GM18867 (cell line): ENCODE results near the gene DELE1.
A peak's percentile ranks its signal among the peaks of the same experiment; 100 is the strongest.

Source experiments
- ATAC-seq: cut with Tn5 transposase; IDR thresholded peaks from one replicate; pipeline ENCODE4 v1.9.1; 2021; ENCODE audit warnings: mild to moderate bottlenecking, moderate library complexity; ENCODE audit not compliant: unreplicated experiment

The DELE1 gene

DNA sequence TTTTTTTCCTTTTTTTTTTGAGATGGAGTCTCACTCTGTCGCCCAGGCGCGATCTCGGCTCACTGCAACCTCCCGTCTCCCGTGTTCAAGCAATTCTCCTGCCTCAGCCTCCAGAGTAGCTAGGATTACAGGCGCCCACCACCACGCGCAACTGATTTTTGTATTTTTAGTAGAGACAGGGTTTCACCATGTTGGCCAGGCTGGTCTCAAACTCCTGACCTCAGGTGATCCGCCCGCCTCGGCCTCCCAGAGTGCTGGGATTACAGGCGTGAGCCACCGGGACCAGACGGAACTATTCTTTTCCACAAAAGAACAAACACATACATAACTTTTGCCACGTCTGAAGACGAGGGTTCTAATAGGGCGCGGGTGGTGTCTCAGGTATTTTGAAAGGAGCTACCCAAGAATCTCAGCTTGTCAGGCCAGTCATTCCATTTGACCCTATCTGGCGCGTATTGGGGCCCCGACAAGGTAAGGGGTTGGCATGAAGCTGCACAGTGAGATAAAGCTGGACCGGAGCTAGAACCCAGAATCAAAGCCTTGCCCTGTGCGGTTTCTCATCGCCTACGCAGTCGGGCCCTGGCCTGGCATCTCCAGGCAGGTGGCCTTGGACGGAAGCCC lies 734 bp upstream of the DELE1 start:
- ATAC-seq: peak; percentile 3

DNA sequence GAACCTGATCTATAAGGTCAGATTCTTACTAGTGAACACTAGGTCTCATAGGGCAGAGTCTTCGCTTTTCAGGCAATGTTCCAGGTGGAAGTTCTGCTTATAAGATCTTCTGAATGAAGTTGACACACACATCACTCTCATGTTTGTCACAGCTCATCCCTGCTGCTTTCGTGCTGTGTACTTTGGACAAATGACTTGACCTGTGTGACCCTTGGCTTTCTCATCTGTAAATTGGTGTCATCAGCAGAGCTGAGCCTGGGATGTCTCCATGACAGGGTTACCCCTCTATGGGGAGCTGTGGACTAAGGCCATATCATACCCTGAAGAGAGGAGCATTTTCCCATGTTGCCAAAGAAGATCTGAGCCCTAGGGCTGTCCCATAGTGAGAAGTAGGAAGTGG lies 2.8 kb downstream of the DELE1 start:
- no peak for ATAC-seq

DNA sequence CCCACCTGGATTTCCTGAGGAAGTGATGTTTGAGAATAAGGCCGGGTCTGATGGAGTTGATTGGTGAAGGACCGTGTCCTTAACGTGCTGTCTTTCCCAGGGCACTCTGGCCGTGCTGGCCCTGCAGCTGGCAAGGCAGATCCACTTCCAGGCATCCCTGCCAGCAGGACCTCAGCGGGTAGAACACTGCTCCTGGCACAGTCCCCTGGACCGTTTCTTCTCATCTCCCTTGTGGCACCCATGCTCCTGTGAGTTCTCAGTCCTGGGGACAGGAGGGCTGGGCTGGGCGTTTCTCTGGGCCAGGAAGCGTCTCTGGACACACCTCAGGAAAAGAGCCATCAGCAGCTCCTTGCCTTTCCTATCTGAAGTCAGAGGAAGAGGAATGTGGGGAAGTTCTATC lies 4.4 kb downstream of the DELE1 start:
- no peak for ATAC-seq

DNA sequence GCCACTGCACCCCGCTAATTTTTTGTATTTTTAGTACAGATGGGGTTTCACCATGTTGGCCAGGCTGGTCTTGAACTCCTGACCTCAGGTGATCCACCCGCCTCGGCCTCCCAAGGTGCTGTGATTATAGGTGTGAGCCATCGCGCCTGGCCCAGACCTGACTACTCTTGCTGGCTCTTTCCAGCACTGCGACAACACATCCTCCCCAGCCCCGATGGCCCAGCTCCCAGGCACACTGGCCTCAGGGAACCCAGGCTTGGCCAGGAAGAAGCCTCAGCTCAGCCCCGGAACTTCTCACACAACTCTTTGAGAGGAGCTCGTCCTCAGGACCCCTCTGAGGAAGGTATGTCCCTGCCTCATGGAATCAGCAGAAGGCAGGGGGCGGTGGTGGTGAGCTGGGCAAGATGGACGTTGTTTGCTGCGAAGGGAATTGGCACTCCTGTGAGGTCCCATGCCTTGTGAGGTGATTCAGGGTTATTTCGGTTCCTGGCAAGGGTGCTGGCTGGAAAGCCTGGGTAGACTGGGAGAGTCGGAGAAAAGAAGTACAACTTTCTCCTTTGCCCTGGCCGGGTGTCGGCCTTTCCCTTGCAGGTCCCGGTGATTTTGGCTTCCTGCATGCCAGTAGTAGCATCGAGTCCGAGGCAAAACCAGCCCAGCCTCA lies 5.9 kb downstream of the DELE1 start:
- no peak for ATAC-seq

DNA sequence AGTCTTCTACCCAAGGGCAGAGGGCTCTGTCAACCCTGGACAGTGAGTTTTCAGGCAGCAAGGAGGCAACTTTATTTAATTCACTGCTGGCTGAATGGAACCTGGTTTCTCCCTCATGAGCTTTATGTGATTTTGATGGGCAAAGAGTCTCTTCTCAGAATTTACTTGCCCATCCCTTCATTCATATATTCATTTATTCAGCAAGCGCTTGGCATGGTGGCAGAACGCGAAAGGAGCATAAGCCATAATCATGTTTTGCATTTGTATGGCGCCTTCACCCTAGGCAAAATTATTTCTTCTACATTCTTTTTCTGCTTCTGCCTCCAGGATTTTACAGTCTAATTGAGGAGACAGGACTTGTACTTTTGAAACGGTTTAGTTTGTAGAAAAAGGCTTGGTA lies 8.0 kb downstream of the DELE1 start:
- no peak for ATAC-seq

DNA sequence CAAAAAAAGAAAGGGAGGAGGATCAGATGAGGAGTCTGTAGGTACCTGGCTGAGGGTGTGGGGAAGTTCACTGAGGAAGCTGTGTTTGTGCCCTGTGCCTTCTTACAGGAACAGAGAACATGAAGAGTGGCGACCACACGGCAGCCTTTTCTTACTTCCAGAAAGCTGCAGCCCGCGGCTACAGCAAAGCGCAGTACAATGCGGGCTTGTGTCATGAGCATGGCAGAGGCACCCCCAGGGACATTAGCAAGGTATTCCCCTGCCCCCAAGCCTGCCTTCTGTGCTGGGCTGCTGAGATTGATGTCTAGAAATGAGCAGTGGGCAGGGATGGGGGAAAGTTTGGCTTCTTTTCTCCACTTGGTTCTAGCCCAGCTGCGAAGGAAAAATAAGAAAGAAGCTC lies 9.5 kb downstream of the DELE1 start:
- no peak for ATAC-seq

DNA sequence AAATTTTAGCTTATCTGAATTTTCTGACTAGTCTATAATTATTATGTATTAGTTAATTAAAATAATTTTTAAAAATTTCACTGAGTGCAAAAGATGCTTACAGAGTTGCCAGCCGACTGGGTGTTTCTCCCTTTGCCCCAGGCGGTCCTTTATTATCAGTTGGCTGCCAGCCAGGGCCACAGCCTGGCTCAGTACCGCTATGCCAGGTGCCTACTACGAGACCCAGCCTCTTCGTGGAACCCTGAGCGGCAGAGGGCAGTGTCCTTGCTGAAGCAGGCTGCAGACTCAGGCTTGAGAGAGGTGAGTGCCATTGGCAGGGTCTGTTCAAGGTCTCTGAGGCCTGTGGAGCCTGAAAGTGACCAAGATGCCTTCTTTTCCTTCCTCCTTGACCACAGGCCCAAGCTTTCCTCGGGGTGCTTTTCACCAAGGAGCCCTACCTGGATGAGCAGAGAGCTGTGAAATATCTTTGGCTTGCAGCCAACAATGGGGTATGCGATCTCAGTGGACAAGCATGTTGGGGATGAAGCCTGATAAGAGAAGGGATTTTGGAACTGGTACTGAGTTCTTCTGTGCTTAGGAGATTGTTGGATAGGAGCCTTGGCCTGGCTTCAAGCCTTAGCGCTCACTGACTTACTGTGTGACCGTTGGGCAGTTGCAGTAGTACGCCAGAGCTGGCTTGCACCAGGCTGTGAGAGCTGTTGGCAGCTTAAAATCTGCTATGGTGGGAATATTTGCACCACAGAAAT lies 10.6 kb downstream of the DELE1 start:
- no peak for ATAC-seq

DNA sequence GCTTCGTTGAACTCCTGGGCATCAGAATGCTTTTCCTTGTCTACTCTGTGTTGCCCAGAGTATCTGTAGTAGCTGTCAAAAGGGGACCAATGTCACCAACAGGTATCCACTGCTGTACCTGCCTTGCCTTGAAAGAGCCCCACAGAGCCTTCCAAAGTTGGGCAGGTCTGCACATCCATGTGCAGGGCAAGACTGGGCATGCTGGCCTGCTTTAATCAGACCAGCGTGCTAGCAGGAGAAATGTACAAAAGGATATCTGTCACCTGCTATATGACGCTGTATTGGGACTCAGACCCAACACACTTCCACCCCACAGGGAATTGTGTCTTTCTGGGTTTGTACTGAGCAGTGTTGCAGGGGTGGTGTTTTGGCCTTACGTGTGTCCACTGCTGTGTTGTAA lies 11.9 kb downstream of the DELE1 start:
- ATAC-seq: no peak

DNA sequence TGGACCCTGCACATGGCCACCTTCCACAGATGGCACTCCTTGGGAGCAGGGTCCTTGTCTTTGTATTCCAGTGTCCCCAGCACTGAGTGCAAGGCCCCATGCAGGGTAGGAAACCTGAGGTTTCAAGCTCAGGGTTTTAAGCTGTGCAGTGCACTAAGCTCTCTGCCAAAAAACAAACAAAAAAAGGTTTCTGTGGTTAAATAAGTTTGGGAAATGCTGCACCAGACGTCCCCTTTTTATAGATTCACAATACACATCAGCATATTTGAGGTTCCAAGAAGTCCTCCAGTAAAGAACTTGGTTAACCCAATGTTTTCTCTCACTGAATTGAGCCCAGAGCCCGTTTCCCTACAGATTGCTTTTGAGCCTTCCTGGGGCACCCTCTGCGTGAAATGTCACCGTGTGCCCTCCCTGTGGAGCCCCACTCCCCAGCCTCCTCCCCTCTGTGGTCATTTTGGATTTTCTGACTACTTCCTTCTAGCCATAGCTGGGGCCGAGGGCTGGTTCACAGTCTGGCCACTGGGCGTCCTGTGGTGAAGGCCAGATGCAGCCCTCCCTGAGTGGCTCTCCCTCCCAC lies 17.1 kb downstream of the DELE1 start:
- ATAC-seq: no peak

DNA sequence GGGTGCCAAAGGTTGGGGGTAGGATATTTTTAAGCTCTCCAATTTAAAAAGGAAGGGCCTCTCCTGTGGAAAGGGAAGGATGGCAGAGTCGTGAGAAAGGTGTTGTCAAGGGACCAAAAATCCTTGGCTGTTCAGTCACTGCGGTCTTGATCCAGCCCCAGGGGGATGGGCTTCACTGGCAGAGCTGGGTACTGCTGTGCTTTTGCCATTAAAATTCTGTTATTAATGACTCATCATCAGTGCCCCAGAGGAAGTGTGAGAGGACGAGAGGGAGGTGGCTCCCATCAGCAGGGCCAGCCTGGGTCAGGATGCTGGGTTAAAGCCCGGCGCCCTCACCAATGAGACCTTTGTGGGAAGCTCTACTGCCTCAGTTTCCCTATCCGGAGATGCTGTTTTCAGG lies 17.6 kb downstream of the DELE1 start:
- ATAC-seq: no peak

DNA sequence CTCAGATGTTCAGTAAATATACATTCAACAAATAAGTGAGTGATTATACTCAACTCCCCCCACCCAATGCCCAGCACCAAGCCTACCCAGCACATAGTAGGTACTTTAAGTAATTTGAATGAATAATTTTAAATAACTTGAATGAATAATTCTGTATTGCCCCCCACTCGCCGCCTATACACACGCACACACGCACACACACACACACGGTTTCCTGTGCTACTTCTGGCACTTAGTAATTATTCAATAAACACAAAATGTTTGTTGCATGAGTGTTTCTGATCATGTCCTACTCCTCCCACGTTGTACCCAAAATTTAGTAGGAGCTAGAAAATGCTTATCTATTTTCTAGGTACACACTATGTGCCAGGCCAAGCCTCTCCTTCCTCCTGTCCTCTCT lies 18.1 kb downstream of the DELE1 start:
- ATAC-seq: no peak

DNA sequence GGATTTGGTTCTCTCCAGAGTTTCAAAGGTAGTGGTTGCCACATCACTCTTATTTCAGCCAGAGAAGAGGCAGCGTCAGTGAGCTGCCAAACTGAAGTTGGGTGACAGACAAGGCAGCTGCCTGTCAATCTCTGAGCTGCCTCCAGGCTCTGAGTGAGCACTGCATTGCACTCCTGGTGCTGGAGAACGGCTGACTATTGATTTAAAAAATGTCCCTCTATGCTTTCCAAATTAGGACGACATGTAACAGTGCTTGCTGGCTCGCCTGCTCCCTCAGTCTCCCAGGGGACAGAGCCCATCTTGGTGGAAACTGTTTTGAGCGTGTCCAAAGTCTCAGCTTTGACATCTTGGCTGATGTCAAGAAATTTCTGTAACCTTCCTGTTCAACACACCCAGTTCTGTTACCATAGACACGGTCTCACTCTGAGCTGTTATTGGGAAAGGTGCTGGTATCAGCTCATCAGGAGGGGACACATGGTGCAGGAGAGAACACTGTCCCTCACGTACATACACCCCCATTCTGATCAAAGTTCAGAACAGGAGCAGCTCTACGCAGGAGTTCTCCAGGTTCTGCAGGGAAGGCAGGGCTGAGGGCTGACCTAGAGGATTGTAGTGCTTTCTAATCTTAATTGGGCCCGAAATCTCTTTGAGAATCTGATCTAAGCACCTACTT lies 18.6 kb downstream of the DELE1 start:
- no peak for ATAC-seq

DNA sequence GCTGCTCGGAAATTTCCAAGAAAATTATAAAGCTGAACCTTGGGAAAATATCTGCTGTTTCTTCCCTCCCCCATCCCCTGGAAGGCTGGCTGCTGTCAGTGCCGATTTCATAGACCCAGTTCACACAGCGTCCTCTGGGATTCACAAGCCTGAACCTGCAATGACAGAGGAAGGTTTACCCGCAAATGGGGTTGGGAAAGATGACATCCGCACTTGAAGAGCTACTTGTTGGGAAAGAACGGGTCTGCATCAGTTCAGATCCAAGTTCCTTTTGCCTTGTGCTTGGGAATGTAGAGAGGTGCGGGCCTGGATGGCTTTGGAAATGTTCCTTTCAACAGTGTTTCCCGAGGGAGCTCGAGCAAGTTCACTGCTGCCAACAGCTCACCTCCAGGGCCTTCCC lies 20.4 kb downstream of the DELE1 start:
- no peak for ATAC-seq

DNA sequence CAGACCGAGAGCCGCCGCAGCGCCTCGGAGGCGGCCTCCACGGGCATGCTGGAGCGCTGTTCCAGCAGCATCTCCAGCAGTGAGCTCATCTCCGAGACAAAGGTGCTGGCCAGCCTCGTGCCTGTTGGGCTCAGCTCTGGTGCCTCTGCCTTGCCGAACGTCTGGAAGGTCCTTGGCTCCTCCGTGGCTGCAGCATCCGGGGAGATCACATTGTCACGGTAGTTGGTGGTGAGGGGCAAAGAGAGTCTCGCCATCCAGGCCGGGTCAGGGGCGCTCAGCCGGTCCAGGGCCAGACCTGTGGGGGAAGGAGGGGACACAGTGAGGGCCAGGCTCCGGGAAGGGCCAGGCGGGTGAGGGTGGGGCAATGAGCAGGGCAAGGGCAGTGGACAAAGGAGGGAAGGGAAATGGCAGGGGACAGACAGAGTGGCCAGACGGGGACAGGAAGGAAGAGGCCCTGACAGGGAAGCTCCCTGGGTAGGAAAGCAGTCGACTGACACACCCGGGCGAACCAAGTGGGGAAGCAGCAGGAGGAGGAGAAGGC lies 21.9 kb downstream of the DELE1 start:
- no peak for ATAC-seq

DNA sequence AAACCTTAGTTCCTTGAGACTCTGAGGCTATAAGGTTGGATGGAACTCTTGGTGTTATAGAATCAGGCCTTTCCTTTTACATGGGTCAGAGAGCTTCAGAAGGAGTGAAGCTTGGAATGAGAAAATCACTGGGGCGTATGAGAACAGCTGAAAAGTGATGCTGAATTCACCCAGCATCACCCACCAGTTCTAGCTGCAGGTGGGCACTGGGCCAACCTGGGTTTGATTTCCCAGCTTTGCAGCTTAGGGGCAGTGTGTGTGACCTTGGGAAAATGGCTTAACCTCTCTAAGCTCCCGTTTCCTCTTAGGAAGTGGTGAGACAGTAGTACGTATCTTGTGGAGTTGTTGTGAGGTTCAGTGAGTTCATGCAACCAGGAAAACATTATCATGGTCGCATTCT lies 23.6 kb downstream of the DELE1 start:
- ATAC-seq: no peak

DNA sequence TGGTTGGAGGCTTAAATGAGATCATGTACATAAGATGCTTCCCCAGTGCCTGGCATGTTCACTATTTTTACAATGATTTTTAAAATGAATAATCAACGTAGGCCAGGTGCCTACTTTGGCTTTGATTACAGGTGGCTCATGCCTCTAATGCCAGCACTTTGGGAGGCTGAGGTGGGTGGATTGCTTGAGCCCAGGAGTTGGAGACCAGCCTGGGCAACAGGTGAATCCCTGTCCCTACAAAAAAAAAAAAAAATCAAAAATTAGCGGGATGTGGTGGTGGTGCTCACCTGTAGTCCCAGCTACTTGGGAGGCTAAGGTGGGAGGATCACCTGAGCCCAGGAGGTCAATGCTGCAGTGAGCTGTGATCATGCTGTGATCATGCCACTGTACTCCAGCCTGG lies 25.1 kb downstream of the DELE1 start:
- no peak for ATAC-seq

DNA sequence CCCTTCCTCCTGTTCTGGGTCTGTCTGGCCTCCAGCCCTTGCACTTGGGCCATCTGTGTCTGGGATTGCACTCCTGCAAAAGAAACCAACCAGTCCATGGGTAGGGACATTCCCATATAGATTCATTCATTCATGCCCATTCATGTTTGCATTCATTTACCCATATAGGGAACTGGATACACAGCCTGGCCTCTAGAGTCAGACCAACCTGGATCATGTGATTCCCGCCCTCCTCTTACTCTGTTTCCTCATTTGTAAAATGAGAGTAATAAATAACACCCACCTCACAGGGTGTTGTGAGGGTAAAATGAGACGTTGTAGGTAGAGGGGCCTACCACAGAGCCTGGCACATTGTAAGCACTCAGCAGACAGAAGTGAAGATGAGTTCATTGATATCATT lies 25.8 kb downstream of the DELE1 start:
- no peak for ATAC-seq

DNA sequence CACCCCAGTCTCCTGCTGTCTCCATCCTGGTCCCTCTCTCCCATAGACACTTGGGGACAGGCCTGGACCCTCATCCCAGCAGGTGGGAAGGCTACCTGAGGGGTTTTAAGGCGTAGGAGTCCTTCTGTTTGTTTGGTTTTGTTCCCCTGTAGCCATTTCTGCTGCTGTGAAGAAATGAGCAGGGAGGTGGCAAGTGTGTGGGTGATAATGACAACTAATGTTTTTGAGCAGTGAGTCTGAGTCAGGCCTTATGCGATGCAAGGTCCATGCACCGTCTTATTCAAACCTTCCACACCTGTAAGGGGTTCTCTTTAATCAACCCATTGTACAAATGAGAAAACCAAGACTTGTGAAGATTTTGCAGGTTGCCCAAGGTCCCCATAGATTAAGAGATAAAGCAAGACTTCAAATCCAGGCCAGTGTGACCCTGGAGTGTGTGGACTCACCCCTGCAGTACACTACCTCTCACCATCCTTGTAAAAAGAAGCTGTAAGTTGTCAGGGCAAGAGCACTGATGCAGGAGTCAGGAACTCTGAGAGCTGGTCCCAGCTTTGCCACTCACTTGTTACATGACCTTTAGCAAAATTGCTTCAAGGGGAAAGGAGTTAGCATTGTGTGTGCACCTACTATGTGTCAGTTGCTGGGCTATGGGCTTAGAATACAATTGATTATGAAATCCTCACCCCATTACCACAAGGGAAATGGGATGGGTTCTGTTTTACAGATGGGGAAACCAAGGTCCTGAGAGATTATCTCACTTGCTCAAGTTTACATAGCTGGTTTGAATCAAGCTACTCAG lies 26.7 kb downstream of the DELE1 start:
- no peak for ATAC-seq

DNA sequence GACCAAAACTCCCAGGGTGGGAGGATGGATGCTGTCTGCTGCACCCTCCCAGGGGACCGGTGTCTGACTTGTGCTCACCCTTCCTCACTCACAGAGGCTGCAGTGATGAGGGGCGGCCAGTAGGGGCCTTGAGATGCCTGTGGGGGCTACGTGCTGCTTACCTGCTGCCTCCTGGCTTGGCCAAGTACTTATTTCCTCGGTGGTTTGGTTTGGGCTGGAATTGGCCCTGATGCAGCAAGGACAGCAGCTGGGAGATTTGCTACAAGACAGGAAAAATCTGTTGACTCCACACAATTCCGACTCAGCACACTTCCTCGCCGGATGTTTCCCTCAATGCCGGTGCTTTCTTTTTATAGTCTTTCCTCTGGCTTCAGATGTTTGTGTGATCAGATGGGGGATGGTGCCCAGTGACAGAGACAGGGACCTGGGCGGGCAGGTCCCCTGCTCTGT lies 27.7 kb downstream of the DELE1 start:
- ATAC-seq: peak; percentile 78

DNA sequence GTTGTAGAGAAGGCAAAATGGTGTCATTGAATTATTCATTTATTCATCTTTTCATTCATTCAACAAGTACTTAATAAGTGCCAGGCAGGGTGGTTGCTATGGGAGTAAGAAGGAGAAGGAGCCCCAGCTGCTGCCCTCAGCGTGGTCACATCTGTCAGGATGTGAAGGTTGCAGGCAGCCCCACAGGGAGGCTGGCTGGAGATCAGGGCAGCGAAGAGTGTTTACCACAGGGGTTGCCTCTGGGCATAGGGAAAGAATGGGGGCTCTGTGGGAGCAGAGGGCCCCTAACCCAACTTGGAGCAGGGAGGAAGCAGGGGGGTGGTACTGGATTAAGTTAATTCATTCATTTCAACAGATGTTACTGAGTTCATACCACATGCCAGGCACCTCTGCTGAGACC lies 28.3 kb downstream of the DELE1 start:
- no peak for ATAC-seq
